Astrocyte of the cerebellum (primary cell): ENCODE data around the gene PCLO.

Experiments
- DNase-seq: peaks from one replicate; pipeline ENCODE4 v3.0.0-alpha.2; 2011; ENCODE audit warnings: low read depth
- H3K4me3 ChIP-seq: 2 replicates; pipeline ENCODE4 v1.5.1; 2011; ENCODE audit warnings: mild to moderate bottlenecking, low read depth, low read length, moderate library complexity
- CTCF ChIP-seq: IDR thresholded peaks from 2 replicates; pipeline ENCODE4 v1.5.1; 2012; ENCODE audit warnings: low read length, low read depth, moderate library complexity, mild to moderate bottlenecking; ENCODE audit errors: missing control alignments
- in situ Hi-C: cut with HindIII; loops from 2 replicates; pipeline ENCODE4 v1.10.0; 2017; ENCODE audit warnings: low sequenced_read_pairs

Gene PCLO

DNA sequence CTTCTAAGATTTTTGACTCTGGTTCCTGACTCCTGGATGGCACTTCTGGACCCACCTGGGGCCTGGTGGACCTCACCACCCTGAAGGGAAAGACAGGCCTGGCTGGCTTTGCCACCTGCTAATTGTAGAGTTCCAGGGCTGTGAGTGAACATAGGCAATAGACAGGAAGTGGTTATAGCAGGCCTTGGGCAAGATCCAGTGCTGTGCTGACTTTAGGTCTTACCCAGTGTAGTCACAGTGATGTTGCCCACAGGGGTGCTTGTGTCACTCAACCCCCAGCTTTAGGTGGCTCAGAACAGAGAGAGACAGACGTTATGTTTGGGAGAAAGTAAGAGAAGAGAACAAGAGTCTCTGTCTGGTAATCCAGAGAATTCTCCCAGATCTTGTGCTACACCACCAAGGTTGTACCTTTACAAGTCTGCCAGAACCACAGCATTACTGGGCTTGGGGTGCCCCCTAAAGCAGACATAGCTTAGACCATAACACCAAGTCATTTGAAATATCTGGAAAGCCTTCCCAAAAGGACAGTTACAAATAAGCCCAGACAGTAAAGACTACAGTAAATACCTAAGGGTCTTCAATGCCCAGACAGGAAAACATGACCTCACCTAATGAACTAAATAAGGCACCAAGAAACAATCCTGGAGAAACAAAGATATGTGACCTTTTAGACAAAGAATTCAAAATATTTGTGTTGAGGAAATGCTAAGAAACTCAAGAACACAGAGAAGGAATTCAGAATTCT is 303.4 kb downstream of the PCLO start:
- in situ Hi-C loops, result no loop called here
- TF ChIP-seq CTCF, result no peak
- no peak overlapping the region for H3K4me3 ChIP-seq
- no peak for DNase-seq

DNA sequence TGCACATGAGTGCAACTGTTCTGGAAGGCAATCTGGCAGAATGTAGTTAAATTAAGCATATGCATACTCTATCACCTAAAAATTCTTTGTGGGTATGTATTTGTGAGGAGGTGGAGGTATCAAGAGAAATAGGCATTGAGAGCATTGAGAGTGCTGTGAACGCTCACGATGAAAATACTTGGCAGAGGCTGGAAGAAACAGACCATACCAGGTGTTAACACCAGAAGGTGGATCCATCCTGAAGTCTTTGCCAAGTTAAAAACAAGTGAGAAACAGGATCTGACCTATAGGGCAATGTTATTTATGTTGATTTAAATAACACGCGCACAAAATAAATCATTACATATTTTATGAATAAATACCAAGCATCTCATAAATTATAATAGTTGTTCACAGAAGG is 311.6 kb downstream of the PCLO start:
- H3K4me3 ChIP-seq, result no peak overlapping the region
- TF ChIP-seq CTCF, result no peak
- no peak for DNase-seq
- in situ Hi-C loops, result no loop called here

- no peak for TF ChIP-seq CTCF
- H3K4me3 ChIP-seq, result no peak overlapping the region
- in situ Hi-C loops, result no loop called here
- no peak for DNase-seq
Observed at GRCh38 chr7:82841828-82842227, 320.9 kb downstream of the PCLO start.

DNA sequence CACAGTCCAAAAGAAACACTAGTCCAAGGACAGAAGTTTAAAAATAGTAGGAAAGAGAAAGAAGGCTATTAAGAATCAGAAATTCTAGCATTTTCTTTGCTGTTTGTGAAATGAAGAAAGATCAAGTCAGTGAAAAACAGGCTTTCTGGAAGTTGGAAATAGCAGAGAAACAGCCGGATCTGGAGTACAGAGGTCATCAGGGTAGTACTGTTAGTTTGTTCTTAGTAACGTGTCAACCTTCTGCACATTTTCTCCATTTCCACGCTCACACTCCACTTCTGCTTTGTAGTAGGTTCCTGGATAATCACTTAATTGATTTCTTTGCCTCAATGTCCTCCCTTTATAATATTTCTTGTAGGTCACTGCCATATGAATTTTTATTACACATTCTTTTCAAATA is 322.6 kb downstream of the PCLO start:
- DNase-seq, result no peak
- in situ Hi-C loops, result no loop called here
- TF ChIP-seq CTCF, result no peak
- no peak overlapping the region for H3K4me3 ChIP-seq

- H3K4me3 ChIP-seq, result no peak overlapping the region
- no peak for TF ChIP-seq CTCF
- in situ Hi-C loops, result no loop called here
- DNase-seq, result no peak
Observed at GRCh38 chr7:82839555-82839954, 323.1 kb downstream of the PCLO start.

- in situ Hi-C loops, result no loop called here
- no peak overlapping the region for H3K4me3 ChIP-seq
- no peak for DNase-seq
- no peak for TF ChIP-seq CTCF
Observed at GRCh38 chr7:82839063-82839462, 323.6 kb downstream of the PCLO start.
